HG03571 (cell line): Measurements from ENCODE around the gene AQP7.
"Not testable (repeated sequence)": the region's sequence is repeated elsewhere in the genome, so short reads cannot be mapped to it uniquely, and the experiment has no call there.

ENCODE experiments used
- ATAC-seq: cut with Tn5 transposase; IDR thresholded peaks from one replicate; pipeline ENCODE4 v1.9.1; 2021; ENCODE audit not compliant: unreplicated experiment

Gene AQP7

DNA sequence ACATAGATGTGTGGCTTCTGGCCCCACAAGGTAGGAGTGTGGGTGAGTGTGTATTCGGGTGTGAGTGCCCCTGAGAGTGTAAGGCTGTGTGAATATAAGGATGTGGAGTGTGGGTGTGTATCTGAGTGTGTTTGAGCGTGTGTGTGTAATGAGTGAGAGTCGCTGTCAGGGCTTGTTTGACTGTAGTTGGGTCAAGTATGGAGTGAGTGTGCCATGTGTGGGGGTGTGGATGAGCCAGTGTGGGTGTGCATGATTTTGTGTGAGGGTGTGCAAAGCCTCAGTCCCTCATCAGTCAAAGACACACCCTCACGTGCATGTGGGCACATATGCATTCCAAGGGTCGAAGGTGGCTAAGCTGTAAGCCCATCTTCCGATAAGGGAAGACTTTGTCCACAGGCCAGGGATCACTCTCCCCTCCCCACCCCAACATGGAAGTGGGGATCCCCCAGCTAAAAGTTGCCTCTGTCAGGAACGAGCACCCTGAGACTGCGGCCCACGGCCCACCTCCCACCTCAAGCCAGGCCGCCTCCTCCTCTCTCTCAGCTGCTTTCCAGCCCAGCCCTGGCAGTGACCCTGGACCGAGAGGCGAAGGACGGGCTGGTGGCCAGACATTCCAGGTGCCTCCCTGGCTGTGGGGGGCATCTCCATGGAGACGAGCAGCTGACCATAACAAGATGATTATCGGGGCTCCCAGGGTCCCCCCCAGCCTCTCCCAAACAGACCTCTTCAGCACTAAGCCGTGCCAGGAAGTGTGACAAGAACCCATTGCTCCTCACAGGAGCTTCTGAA lies 32.1 kb upstream of the AQP7 start:
- no peak for ATAC-seq

DNA sequence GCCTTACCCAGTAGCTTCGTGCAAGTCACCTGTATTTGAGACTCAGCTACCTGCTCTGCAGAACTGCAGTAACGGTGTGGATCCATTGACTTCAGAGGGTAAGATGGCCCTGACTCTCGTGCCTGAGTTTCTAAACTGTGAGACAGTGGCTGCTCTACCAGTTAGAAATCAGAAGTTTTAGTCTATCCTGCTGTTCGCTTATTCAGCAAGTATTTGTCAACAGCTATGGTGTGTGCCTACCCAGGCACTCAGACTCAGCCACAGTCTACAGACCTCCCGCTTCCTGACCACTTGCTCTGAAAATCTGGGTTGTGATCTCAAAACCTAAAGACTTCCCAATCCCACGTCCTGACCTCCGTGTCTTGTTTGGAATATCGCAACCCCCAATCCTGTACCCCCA lies 31.5 kb upstream of the AQP7 start:
- no peak for ATAC-seq

DNA sequence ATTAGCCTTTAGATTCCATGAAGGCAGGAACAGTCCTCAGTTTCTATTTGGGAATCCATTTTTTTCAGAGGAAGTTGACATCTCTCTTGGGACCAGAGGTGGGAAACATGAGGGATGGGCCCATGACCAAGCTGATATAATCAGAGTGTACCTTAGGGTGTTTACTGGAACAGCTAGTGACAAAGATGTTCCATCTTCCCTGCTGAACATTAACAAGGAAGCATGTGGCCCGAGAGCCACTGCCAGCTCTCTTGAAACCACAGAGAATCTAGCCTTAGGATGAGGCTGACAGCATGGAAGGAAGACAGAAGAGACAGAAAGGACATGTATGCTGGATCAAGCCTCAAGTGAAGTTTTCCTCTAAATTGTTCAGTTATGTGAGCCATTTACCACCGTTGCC lies 29.1 kb upstream of the AQP7 start:
- ATAC-seq: no peak

DNA sequence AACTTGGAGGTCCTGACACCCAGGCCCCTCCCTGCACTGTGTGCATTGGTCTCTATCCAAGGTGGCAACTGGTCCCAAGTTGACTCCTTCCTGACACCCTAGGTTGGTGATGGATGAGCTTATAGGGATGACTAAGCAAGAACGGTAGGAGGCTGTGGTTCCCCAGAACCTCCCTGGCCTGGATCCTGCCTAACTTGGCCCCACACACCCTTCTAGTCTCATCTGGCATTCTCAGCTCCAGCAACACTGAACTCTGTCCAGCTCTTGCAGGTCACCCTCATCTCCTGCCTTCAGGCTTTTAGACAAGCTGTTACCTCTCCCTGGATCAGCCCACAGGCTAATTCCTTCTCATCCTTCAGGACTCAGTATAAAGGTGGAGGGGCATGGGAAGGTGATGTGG lies 28.6 kb upstream of the AQP7 start:
- ATAC-seq: no peak

DNA sequence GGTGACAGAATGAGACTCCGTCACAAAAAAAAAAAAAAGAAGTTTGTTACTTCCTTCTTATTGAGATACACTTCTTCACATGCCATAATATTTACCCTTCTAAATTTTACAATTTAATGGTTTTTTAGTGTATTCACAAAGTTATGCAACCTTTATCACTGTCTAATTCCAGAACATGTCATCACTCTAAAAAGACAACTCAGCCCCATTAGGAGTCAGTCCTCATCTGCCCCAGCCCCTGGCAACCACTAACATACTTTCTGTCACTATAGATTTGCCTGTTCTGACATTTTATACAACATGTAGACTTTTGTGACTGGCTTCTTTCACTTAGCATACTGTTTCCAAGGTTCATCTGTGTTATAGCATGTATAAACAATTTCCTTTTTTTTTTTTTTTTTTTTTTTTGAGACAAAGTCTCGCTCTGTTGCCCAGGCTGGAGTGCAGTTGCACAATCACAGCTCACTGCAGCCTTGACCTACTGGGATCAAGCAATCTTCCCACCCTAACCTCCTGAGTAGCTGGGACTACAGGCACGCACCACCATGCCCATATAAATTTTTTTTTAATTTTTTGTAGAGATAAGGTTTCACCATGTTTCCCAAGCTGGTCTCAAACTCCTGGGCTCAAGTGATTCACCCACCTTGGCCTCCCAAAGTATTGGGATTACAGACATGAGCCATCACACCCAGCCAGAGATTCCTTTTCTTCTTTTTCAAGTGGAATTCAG lies 27.1 kb upstream of the AQP7 start:
- ATAC-seq: no peak

DNA sequence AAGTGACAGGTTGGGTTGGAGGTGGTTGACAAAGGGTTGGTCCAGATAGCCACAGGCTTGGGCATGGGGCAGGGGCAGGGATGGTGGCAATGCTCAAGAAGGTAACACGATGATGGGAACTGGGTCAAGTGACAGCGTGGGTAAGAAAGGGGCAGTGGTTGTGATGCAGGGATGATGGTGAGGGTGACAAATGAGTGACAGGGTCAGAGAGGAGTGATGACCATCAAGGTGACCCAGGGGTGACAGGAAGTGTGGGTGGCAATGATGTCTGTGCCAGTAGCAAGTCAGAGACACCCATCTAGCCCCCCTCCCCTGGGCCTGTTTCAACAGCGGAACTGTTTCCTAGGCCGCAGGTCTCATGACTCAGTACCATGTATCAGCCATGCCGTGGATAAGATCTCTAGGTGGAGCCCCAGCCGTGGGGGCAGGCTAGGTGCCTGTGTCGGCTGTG lies 24.5 kb upstream of the AQP7 start:
- no peak for ATAC-seq

DNA sequence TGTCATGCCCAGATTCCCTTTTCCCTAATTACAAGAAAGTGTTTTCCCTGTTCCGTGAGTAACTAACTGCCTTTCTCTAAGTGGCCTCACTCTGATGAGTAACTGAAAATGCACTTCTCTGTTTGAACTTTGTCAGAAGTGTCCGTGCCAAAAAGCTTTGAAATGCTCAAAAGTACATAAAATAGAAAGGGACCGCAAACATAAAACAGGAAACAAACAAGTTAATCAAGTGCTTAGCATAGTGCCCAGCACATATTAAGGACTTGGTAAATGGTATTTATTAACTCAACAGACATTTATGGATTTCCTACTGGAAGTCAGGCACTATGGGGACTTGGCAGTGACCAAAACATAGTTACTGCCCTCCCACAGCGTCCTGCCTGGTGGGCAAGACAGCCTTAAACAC lies 22.8 kb upstream of the AQP7 start:
- no peak for ATAC-seq

DNA sequence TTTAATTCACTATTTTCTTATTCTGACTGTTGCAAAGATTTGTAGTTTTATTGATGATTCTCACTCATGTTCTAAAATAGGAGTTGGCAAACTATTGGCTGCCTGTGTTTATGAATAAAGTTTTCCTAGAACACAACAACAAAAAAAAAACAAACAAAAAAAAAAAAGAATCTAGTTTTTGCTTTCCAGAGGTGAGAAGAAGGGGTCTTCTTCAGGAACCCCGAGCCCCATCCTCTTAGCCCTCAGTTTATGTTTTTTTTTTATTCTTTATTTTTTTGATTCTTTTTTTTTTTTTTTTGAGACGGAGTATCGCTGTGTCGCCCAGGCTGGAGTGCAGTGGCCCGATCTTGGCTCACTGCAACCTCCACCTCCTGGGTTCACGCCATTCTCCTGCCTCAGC lies 22.1 kb upstream of the AQP7 start:
- not testable (repeated sequence) for ATAC-seq

DNA sequence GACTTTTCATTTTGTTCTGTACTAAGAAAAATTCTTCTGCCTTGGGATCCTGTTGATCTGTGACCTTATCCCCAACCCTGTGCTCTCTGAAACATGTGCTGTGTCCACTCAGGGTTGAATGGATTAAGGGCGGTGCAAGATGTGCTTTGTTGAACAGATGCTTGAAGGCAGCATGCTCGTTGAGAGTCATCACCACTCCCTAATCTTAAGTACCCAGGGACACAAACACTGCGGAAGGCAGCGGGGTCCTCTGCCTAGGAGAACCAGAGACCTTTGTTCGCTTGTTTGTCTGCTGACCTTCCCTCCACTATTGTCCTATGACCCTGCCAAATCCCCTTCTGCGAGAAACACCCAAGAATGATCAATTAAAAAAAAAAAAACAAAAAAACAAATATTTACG lies 21.7 kb upstream of the AQP7 start:
- ATAC-seq: not testable (repeated sequence)

DNA sequence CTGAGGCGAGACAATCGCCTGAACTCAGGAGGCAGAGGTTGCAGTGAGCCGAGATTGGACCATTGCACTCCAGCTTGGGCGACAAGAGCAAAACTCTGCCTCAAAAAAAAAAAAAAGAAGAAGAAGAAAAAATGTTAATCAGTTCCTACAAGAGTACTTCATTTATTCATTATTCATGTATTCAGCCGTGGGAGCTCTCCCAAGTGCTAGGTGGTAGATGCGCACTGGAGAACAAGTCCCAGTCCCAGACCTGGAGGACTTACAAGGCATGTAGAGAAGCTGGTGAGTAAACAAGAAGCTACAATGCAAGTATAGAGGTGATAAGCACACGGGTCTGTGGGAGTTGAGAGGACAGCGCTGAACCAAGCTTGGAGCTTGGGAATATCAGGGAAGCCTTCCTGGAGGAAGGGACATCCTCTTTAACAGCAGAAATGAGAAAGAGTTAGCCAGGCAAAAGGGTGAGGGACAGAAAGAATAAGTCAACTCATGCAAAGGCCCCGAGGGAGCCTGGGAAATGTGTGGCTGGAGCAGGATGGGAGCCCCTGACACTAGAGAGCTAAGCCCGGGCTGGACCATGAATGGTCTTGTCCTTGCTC lies 17.4 kb upstream of the AQP7 start:
- no peak for ATAC-seq

DNA sequence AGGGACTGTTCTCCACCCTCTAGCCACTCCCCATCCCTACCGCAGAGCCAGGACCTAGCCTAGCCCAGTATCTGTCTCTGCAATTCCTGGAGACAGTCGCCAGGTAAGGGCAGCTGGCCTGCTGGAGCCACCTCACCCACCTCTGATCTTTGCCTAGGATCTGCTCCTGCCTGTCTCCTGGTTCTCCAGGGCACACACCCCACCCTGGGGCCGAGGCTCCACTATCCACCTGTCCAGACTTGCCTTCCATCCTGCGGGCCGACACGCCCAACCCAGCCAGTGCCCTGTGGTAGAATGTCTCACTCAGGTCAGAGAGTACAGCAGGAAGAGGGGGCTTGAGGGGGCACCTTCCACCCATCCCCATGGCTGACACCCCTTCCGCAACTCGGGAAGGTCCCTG lies 15.7 kb upstream of the AQP7 start:
- no peak for ATAC-seq

DNA sequence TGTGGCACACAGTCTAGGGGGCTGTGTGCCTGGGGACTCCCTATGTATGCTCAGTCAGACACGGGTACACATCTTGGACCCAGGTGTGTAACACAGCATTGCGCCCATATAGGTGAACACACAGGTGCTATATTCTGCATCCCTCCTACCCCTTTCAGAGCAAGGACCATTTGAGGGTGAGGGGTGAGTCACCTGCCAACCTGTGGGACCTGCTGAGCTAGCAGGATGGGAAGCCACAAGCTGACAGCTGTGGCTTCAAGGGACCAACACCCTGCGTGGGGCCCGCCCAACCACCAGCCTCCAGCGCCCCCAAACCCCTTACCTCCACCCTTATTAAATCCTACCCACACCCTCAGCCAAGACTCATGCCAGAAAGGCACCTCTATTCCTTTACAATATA lies 14.6 kb upstream of the AQP7 start:
- no peak for ATAC-seq

DNA sequence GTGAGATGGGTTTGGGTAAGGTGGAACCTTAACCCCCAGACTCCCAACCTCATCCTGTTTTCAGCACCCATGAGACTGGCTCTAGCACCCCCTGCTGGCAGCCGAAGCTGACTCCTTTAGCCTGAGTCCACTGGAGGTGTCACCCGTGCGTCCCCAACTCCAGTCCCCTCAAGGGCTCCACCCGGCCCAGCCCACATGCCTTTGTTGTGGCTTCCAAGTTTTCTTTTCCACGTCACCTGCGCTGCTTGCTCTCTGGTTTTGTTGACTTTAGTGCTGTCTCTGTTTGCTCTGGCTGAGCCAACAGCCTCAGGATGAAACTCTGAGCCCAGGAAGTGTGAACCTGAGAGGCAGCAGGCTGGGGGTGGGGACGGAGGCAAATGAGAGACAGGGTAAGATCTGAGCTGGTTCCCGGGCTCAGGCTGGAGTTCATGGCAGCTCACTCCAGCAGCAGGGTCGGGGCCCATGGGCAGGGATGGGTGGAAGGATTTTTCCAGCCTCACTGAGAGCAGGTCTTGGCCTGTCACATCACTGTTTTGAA lies 13.2 kb upstream of the AQP7 start:
- ATAC-seq: no peak

DNA sequence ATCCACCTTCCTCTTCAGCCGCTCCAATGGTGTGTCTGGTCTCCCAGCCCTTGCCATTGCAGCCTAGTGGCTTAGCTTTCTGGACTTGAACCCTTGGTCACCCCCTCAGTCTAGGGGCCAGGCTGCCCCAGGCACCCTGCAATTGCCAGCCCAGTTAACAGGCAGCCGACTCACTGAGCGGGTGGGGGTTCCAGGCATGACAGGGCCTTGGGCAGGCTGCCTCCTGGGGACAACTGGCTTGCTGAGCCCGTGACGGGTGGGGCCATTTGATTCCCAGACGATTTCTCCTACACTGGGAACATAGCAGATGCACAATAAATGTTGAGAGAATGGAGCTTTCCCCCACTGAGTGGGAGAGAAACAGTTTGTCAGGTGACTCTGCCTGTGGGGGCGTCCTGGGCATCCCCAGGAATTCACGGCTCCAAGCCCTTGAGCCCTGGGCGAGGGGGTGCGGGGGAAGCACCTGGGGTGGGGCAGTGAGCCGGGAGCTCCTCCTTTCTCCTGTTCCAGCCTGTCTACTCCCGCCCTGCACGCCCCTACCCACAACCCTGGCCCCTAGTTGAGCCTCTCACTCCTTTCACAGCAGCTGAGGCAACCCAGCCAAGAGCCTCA lies 12.6 kb upstream of the AQP7 start:
- ATAC-seq: no peak

DNA sequence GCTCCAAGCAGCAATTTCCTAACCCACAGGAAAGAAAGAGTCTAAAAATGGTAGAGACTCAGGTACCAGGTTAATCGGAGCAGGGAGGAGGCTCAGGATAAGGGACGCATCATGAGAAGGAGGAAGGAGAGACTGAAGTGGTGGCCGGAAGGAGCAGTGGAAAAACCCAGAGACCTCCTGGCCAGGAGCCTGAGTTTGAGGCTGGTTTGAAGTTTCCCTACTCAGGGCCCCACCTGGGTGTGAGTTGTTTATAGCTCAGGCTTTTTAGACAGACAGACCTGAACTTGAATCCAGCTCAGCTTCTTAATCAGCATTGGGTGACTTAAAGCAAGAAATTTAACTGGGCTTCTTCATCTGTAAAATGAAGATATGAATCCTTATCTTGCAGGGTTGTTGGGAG lies 11.9 kb upstream of the AQP7 start:
- ATAC-seq: no peak

DNA sequence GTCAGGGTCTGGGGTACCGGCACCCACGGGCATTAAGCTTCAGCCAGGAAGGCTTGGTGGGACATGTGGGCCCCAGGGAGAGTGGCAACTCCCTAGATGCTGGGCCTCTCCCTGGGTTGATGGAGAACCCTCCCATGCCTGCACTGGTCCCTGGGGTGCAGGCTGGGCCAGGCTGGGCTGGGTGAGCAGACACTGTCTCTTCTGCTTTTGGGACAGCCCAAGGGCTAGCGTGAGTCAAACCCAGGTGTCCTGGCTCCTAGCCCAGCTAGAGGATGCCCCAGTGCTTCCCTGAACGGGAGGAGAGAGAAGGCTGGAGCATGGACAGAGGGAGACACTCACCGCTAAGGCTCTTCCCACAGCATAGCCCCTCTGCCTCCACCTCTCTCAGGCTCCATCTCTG lies 5.7 kb upstream of the AQP7 start:
- ATAC-seq: no peak

DNA sequence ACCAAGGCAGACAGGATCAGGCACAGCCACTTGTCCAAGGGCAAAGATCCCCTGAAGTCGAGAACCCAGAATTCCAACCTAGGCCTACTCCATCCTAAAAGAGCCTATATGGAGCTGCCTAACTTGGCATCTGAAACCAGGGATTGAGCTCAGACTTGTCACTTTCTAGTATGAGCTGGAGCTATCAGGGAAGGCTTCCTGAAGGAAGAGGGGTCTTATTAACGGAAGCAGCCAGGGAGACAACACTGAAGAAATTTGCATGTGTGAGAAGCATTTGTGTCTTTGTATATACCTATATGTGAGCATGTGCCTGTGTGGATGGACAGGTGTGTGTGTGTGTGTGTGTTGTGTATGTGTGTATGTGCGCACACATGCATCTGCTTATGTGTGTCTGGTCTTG lies 4.7 kb upstream of the AQP7 start:
- ATAC-seq: no peak

DNA sequence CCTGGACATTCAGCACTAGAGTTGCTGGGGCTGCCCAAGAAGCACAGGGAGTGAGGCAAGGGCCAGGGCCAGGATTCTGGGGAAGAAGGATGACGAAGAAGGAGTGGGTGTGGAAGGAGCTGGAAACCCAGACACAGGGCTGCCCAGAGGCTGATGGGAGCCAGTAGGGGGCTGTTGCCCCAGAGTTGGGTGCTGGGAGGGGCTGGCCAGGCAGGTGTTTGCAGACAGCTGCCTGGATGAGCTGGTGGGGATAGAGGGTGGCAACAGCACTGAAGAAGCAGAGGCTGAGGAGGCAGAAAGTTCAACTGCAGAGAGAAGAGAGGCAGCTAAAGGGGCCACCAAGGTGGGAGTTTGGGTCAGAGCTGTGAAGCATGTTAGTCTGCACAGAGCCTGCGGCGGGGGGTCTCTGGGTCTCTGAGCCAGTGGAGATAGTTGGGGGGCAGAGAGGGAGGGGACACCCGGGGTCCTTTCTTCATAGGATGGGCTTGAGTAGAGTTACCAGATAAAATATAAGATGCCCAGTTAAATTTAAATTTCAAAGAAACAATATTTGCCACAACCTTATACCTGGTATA lies 2.5 kb upstream of the AQP7 start:
- ATAC-seq: no peak

DNA sequence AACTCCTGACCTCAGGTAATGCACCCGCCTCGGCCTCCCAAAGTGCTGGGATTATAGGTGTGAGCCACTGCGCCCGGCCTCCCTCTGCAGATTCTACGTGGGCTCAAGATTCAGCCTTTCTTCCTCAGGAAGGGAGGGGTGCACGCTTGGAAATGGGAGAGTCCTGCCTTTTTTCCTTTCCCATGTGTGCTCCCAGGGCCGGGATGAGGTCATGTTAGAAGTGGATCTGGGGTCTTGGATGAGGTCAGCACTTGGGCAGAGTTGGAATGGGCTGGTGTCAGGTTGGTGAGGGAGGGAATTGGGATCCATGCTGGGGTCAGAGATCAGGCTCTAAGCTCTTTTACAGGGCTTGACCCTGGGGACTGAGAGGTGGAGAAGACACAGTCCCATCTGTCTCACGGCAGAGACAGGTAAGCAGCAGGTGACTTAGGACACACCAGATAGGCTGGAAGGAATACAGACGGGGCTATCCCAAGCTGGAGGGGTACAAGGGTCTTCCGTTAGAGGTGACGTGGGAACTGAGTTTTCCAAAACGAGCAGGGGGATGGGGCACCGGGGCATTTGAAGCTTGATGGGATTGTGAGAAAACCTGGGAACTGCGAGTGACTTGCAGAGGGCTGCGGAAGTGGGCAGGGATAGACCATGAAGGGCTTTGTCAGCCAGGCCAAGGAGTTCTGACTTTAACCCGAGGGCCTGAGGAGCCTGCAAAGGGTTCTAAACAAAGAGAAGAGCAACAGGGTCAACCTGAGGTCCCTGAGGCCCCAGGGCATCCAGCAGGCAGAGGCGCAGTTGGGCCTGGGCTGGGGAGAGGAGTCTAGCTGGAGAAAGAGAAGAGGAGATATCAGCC lies 1.8 kb upstream of the AQP7 start:
- no peak for ATAC-seq

DNA sequence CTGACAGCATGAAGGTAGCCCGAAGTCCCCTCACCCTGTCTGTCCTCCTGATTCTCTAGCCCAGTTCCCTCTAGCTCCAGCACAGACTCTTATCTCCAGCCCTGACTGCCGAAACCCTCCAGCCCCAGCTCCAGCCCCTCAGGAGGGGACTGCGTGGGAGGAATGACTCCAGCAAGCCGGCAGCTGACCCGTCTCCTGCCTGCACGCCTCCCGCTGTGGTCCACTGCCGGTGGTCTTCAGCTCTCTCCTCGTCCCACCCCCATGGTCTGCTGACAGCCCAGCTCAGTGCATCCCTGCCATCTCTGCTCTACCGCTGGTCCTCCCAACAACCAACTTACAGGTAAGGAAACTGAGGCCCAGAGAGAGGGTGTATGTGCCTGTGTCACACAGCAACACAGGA lies 559 bp downstream of the AQP7 start:
- ATAC-seq: not testable (repeated sequence)
